Neural progenitor cell (in vitro differentiated cells): Measurements from ENCODE around the gene ARHGEF37.
"Not testable (repeated sequence)": the region's sequence is repeated elsewhere in the genome, so short reads cannot be mapped to it uniquely, and the experiment has no call there.

Experiments
- EZH2 ChIP-seq: fragments of 200-600 bp; sonication (generic); IDR thresholded peaks from 2 replicates; pipeline ENCODE4 v1.6.1; 2017; ENCODE audit warnings: antibody characterized with exemption, mild to moderate bottlenecking, moderate library complexity
- EZH2phosphoT487 ChIP-seq: fragments of 200-600 bp; sonication (generic); IDR thresholded peaks from 2 replicates; pipeline ENCODE4 v1.6.1; 2017; ENCODE audit warnings: antibody characterized with exemption
- TF ChIP-seq, protein P1 (sequence below): fragments of 200-600 bp; sonication (generic); IDR thresholded peaks from 2 replicates; pipeline ENCODE4 v1.5.1; 2017; ENCODE audit warnings: antibody characterized with exemption, mild to moderate bottlenecking

GRCh38 chr5:149535787-149536186 is 45.5 kb upstream of the ARHGEF37 start:
- not testable (repeated sequence) for TF ChIP-seq EZH2phosphoT487, EZH2
- TF ChIP-seq, protein P1, sequence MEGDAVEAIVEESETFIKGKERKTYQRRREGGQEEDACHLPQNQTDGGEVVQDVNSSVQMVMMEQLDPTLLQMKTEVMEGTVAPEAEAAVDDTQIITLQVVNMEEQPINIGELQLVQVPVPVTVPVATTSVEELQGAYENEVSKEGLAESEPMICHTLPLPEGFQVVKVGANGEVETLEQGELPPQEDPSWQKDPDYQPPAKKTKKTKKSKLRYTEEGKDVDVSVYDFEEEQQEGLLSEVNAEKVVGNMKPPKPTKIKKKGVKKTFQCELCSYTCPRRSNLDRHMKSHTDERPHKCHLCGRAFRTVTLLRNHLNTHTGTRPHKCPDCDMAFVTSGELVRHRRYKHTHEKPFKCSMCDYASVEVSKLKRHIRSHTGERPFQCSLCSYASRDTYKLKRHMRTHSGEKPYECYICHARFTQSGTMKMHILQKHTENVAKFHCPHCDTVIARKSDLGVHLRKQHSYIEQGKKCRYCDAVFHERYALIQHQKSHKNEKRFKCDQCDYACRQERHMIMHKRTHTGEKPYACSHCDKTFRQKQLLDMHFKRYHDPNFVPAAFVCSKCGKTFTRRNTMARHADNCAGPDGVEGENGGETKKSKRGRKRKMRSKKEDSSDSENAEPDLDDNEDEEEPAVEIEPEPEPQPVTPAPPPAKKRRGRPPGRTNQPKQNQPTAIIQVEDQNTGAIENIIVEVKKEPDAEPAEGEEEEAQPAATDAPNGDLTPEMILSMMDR, result not testable (repeated sequence)
